ENCODE measurements around the gene IFT52.

IFT52 gene

DNA sequence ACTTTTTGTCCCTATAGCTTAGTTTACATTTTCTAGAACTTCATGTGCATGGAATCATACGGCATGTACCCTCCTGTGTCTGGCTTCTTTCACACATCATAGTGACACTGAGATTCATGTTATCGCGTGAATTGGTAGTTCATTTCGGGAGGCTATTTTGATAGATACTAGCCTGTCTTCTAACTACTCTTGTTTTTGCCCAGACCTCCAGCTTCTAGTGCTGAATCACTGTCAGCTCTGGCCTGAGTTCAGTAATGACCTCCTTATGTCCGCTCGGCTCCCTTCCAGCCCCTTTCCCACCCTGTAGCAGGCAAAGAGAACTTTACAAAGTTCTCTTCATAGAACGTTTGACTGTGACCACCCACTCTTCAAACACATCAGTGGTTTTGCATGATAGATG, 90.2 kb downstream of the IFT52 start:
- Histone ChIP-seq H3K9me3 (ENCODE audit: insufficient read depth, low read depth, low read length) (no peaks in the 10 kb centered on the region), H3K36me3 (ENCODE audit: insufficient read depth, low read depth, low read length) (peaks cover 66% of the 10 kb centered on the region), H3K4me3 (ENCODE audit: low read length) (no peak overlapping the region), H3K27ac (ENCODE audit: low read length) (no peak overlapping the region), H3K9ac (ENCODE audit: low read depth, low read length) (no peak overlapping the region), H3K4me1 (ENCODE audit: insufficient read depth, low read length) (no peaks in the 10 kb centered on the region; the same call in 1 of the 2 replicates), H3K27me3 (ENCODE audit: insufficient read depth, low read length) (no peaks in the 10 kb centered on the region)

DNA sequence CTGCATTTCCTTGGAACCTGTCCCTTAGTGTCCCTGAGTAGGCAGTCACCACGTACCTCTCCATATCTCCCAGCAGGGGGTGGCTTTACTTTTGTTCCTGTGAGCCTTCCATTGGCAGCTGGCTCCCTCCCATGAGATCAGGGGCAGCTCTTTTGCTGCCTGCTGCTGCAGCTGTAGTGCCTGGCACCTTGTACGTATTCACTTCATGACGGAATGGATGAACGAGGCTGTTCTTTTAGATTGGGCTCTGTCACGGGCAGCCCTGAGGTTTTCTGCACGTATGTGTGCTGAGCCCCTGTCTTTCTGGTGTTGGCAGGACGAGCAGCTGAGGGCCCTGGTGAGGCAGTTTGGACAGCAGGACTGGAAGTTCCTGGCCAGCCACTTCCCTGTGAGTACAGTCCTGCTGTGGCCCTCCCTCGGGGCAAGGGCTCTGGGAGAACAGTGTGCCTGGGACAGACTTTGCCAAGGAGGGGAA, 90.8 kb downstream of the IFT52 start:
- no peaks in the 10 kb centered on the region; the same call in 1 of the 2 replicates for H3K4me1 ChIP-seq (ENCODE audit: insufficient read depth, low read length)
- no peak overlapping the region for H3K27ac ChIP-seq (ENCODE audit: low read length)
- H3K27me3 ChIP-seq (ENCODE audit: insufficient read depth, low read length), result no peaks in the 10 kb centered on the region
- H3K9me3 ChIP-seq (ENCODE audit: insufficient read depth, low read depth, low read length), result no peaks in the 10 kb centered on the region
- H3K36me3 ChIP-seq (ENCODE audit: insufficient read depth, low read depth, low read length), result peaks cover 66% of the 10 kb centered on the region
- no peak overlapping the region for H3K9ac ChIP-seq (ENCODE audit: low read depth, low read length)
- H3K4me3 ChIP-seq (ENCODE audit: low read length), result no peak overlapping the region

DNA sequence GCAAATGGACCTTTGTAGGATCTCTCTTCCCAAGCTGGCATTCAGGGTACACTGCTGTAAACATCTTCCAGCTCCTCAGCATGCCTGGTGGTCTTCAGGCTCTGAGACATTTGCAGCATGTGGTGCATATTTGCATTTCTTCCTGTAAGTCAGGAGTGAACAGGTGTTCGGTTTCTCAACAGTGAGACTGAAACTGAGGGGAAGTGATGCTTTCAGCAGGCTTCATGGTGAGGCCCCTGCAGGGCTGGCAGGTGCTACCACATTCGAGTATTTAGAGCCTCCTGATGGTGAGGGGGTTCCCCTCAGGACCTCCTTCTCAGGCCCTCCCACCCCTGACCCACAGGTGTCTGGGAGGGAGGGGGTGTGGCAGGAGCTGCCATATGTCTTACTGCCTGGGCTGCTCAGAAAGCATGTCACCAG, 91.3 kb downstream of the IFT52 start:
- Histone ChIP-seq H3K36me3 (ENCODE audit: insufficient read depth, low read depth, low read length) (peaks cover 66% of the 10 kb centered on the region), H3K27ac (ENCODE audit: low read length) (no peak overlapping the region), H3K9me3 (ENCODE audit: insufficient read depth, low read depth, low read length) (no peaks in the 10 kb centered on the region), H3K27me3 (ENCODE audit: insufficient read depth, low read length) (no peaks in the 10 kb centered on the region), H3K4me1 (ENCODE audit: insufficient read depth, low read length) (no peaks in the 10 kb centered on the region; the same call in 1 of the 2 replicates), H3K9ac (ENCODE audit: low read depth, low read length) (no peak overlapping the region), H3K4me3 (ENCODE audit: low read length) (no peak overlapping the region)

DNA sequence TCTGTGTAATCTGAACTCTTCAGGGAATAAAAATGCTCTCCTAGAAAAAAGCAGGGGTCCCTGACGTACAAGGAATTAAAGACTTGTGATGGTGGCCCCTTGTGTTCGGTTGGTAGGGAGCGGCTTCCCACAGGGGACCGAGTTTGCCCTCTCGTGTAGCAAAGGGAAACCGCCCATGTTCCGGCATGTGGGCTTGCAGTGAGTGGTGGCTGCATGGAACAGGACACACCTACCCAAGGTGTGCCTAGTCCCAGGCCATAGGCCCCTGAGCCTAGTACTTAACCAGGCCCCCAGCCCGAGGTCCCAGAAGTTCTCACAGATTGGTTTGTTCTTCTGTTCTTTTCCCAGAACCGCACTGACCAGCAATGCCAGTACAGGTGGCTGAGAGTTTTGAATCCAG, 91.7 kb downstream of the IFT52 start:
- Histone ChIP-seq H3K9ac (ENCODE audit: low read depth, low read length) (no peak overlapping the region), H3K36me3 (ENCODE audit: insufficient read depth, low read depth, low read length) (peaks cover 69% of the 10 kb centered on the region), H3K4me3 (ENCODE audit: low read length) (no peak overlapping the region), H3K27me3 (ENCODE audit: insufficient read depth, low read length) (no peaks in the 10 kb centered on the region), H3K4me1 (ENCODE audit: insufficient read depth, low read length) (no peaks in the 10 kb centered on the region), H3K9me3 (ENCODE audit: insufficient read depth, low read depth, low read length) (no peaks in the 10 kb centered on the region), H3K27ac (ENCODE audit: low read length) (no peak overlapping the region)

DNA sequence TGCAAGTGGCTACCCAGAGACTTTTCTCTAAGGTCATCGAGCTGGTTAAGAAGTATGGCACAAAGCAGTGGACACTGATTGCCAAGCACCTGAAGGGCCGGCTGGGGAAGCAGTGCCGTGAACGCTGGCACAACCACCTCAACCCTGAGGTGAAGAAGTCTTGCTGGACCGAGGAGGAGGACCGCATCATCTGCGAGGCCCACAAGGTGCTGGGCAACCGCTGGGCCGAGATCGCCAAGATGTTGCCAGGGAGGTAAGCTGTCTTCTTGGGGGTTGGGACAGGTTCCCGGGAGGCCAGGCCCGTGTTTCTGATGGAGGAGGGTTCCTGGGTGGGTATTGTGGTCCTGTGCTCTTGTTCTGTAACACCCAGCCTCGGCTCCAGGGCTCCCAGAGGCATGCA, 96.1 kb downstream of the IFT52 start:
- no peak overlapping the region for H3K4me3 ChIP-seq (ENCODE audit: low read length)

DNA sequence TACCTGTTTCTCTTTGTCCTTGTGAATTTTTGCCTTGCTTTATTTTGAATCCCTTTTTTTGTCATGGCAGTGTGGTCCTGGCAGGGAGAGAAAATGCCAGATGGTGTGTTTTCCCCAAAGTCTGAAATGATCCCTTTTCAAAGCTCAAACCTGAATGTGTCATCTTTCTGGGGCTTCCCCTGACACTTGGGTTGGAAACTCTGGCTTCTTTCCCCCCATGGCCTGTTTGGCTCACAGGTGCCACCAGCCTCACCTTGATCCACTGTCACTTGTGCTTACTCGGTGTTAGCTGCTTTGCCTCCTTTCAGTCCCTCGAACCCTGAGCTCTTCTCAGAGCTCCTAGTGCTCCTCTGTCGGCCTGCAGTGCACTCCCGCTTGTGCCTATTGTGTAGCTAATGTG, 98.4 kb downstream of the IFT52 start:
- Histone ChIP-seq H3K4me3 (ENCODE audit: low read length) (no peak overlapping the region), H3K27me3 (ENCODE audit: insufficient read depth, low read length) (no peaks in the 10 kb centered on the region), H3K9me3 (ENCODE audit: insufficient read depth, low read depth, low read length) (no peaks in the 10 kb centered on the region), H3K9ac (ENCODE audit: low read depth, low read length) (no peak overlapping the region), H3K27ac (ENCODE audit: low read length) (no peak overlapping the region), H3K4me1 (ENCODE audit: insufficient read depth, low read length) (no peaks in the 10 kb centered on the region), H3K36me3 (ENCODE audit: insufficient read depth, low read depth, low read length) (peaks cover 67% of the 10 kb centered on the region)

More for the DNA sequence above, 96.1 kb downstream of the IFT52 start:
- Histone ChIP-seq H3K4me1 (ENCODE audit: insufficient read depth, low read length) (no peaks in the 10 kb centered on the region), H3K27ac (ENCODE audit: low read length) (no peak overlapping the region), H3K27me3 (ENCODE audit: insufficient read depth, low read length) (no peaks in the 10 kb centered on the region), H3K9ac (ENCODE audit: low read depth, low read length) (no peak overlapping the region), H3K36me3 (ENCODE audit: insufficient read depth, low read depth, low read length) (peaks cover 68% of the 10 kb centered on the region), H3K9me3 (ENCODE audit: insufficient read depth, low read depth, low read length) (no peaks in the 10 kb centered on the region)

DNA sequence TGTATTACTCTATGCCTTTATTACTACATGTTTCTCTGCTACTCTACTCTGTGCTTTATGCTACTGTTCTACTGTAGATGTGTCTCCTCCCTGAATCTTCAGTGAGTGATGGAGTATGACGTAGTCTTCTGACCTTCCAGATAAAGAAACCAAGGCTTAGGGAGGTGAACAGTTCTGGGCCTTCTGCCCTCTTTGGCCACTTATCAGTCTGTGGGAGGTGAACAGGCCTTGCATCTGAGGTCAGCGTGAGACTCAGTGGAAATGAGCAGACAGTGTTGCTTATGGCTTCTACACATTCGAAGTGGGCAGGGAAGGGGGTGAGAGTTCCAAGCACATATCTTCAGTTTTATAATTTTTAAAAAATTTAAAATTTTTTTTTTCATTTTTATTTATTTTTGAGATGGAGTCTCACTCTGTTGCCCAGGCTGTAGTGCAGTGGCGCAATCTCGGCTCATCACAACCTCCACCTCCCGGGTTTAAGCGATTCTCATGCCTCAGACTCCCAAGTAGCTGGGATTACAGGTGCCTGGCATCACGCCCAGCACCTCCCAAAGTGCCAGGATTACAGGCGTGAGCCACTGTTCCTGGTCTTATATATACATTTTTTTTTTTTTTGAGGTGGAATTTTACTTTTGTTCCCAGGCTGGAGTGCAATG, 100.3 kb downstream of the IFT52 start:
- H3K27me3 ChIP-seq (ENCODE audit: insufficient read depth, low read length), result no peaks in the 10 kb centered on the region
- H3K9me3 ChIP-seq (ENCODE audit: insufficient read depth, low read depth, low read length), result no peaks in the 10 kb centered on the region
- no peak overlapping the region for H3K9ac ChIP-seq (ENCODE audit: low read depth, low read length)
- H3K4me3 ChIP-seq (ENCODE audit: low read length), result no peak overlapping the region
- no peak overlapping the region for H3K27ac ChIP-seq (ENCODE audit: low read length)
- H3K4me1 ChIP-seq (ENCODE audit: insufficient read depth, low read length), result no peaks in the 10 kb centered on the region
- H3K36me3 ChIP-seq (ENCODE audit: insufficient read depth, low read depth, low read length), result peaks cover 81% of the 10 kb centered on the region

DNA sequence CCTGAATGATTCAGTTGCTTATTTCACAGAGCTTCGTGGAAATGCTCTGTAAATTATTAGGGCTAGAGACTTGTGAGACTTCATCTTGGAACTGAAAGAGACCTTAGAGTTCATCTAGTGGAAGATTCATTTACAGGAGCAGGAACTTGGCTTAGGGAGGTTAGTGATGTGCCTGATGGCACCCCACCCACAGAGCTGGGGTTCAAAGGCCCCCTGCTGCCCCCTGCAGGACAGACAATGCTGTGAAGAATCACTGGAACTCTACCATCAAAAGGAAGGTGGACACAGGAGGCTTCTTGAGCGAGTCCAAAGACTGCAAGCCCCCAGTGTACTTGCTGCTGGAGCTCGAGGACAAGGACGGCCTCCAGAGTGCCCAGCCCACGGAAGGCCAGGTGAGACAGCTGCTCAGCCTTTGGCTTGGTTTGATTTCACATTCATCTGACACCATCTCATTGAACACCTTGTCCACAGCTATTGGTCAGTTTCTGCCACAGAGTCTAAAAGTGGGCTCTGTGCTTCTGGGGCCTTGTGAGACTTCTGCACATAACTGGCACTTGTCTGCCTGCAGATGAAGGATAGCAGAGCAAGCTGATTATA, 101.3 kb downstream of the IFT52 start:
- Histone ChIP-seq H3K36me3 (ENCODE audit: insufficient read depth, low read depth, low read length) (peaks cover 80% of the 10 kb centered on the region), H3K9ac (ENCODE audit: low read depth, low read length) (no peak overlapping the region), H3K27me3 (ENCODE audit: insufficient read depth, low read length) (no peaks in the 10 kb centered on the region), H3K27ac (ENCODE audit: low read length) (no peak overlapping the region), H3K4me1 (ENCODE audit: insufficient read depth, low read length) (no peaks in the 10 kb centered on the region), H3K4me3 (ENCODE audit: low read length) (no peak overlapping the region), H3K9me3 (ENCODE audit: insufficient read depth, low read depth, low read length) (no peaks in the 10 kb centered on the region)

DNA sequence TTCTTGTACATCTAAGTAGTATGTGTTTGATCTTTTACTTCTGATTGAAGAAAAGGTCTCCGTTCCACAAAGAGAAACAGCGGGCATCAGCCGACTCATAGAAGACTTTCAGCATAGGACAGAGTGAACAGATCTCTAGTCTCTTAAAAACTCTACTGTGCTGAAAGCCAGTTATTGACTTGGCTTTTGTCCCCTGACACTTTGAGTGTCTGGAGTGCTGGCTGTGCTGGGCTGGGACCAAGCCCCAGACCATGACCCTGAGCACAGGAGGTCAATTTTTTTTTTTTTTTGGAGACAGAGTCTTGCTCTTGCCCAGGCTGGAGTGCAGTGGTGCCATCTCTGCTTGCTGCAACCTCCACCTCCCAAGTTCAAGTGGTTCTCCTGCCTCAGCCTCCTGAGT, 104.0 kb downstream of the IFT52 start:
- Histone ChIP-seq H3K9me3 (ENCODE audit: insufficient read depth, low read depth, low read length) (no peaks in the 10 kb centered on the region), H3K27me3 (ENCODE audit: insufficient read depth, low read length) (no peaks in the 10 kb centered on the region), H3K27ac (ENCODE audit: low read length) (no peak overlapping the region), H3K4me1 (ENCODE audit: insufficient read depth, low read length) (no peaks in the 10 kb centered on the region), H3K36me3 (ENCODE audit: insufficient read depth, low read depth, low read length) (peaks cover 67% of the 10 kb centered on the region), H3K4me3 (ENCODE audit: low read length) (no peak overlapping the region), H3K9ac (ENCODE audit: low read depth, low read length) (no peak overlapping the region)

DNA sequence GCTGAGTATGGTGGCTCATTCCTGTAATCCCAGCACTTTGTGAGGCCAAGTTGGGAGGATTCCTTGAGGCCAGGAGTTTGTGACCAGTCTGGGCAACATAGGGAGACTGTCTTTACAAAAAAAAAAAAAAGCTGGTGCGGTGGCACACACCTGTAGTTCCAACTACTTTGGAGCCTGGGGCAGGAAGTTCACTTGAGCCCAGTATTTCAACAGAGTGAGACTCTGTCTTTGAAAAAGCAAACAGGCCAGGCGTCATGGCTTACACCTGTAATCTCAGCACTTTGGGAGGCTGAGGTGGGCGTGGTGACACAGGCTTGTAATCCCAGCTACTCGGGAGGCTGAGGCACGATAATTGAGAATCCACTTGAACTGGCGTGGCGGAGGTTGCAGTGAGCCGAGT, 104.8 kb downstream of the IFT52 start:
- H3K4me1 ChIP-seq (ENCODE audit: insufficient read depth, low read length), result no peaks in the 10 kb centered on the region
- no peak overlapping the region for H3K9ac ChIP-seq (ENCODE audit: low read depth, low read length)
- H3K9me3 ChIP-seq (ENCODE audit: insufficient read depth, low read depth, low read length), result no peaks in the 10 kb centered on the region
- peaks cover 68% of the 10 kb centered on the region for H3K36me3 ChIP-seq (ENCODE audit: insufficient read depth, low read depth, low read length)
- no peaks in the 10 kb centered on the region for H3K27me3 ChIP-seq (ENCODE audit: insufficient read depth, low read length)
- H3K27ac ChIP-seq (ENCODE audit: low read length), result no peak overlapping the region
- no peak overlapping the region for H3K4me3 ChIP-seq (ENCODE audit: low read length)

Data from iPS-20b (cell line).